ENCODE results near the gene CCDC40. TPM values are rescaled to one million over a fixed set of nuclear protein-coding genes. Genes with fewer than 3 reads are reported as not detected.

CCDC40 gene
- total RNA-seq, 1 experiment from 2014 or later, result 16.3 TPM

DNA sequence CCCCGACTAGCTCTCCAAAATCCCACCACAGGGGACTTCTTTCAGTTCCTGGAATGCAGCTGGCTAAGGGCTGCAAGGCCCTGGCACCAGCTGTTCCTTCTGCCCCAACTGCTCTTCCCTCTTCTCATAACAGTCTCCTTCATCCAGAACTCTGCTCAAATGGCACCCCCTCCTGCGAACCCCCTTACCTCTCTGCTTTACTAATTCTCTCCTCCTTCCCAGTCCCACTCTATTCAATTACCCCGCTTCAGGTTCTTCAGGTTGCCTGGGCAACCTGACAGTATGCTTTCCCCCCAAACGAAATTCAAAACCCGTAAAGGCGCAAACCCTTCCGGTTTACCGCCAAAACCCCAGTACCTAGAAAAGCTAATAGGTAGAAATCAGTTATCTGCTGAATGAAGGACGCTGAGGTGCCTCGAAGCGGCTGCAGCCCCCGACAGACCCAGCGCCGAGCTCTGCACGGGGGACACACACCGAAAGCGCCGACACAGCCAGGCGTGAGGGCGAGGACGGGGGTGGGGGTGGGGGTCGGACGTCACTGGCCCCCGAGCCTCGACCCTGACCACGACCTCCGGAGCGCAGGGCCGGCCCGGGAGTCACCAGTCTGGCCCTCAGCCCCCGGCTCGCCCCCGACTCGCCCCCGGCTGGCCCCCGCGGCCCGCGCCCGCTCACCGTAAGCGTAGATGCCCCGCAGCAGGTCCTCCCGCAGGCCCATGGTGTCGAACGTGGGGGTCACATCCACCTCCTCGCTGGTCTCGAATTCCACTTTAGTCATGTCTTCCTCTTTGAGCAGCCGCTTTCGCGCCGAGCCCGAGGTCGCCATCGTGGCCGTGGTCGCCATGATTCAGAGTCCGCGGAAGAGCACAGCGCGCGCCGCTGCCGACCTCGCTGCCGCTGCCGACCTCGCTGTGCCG, 109.9 kb downstream of the CCDC40 start:
- peak overlapping the region; percentile 68 for H3K27ac Mint-ChIP-seq
- ChIA-PET CTCF (interaction anchor here (0.6 to 5.6 kb wide), 8 partner anchors 20 to 215 kb away, joined by 3 to 35 read pairs (median 4); partner anchors contain the start of gene GAA), POLR2A (interaction anchor here (0.6 to 1.4 kb wide), 6 partner anchors 13 to 209 kb away, joined by 3 to 5 read pairs (median 4); partner anchors contain the start of gene GAA)
- H3K9me3 Mint-ChIP-seq, result no peaks in the 10 kb centered on the region
- DNase-seq (ENCODE audit: low spot score) (no peak), ATAC-seq (no peak)
- peaks cover 22% of the 10 kb centered on the region for H3K4me1 Mint-ChIP-seq
- peaks cover 30% of the 10 kb centered on the region for H3K36me3 Mint-ChIP-seq
- peak overlapping the region; percentile 77 for H3K4me3 Mint-ChIP-seq
- H3K27me3 Mint-ChIP-seq (ENCODE audit: low read depth), result no peaks in the 10 kb centered on the region
- TF ChIP-seq, protein P1, sequence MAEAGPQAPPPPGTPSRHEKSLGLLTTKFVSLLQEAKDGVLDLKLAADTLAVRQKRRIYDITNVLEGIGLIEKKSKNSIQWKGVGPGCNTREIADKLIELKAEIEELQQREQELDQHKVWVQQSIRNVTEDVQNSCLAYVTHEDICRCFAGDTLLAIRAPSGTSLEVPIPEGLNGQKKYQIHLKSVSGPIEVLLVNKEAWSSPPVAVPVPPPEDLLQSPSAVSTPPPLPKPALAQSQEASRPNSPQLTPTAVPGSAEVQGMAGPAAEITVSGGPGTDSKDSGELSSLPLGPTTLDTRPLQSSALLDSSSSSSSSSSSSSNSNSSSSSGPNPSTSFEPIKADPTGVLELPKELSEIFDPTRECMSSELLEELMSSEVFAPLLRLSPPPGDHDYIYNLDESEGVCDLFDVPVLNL (CRISPR knock-in tag; IDR thresholded peaks at IDR 0.05; ENCODE audit: borderline replicate concordance, low read depth), result no peak
- TF ChIP-seq MYBL2 (CRISPR knock-in tag; IDR thresholded peaks at IDR 0.05) (no peak), ATF1 (CRISPR knock-in tag; IDR thresholded peaks at IDR 0.05) (0 out of 2 replicates have a peak, but pooled peaks have one; percentile 22), RELA (CRISPR knock-in tag; IDR thresholded peaks at IDR 0.05; ENCODE audit: borderline replicate concordance) (peak; percentile 63; the same call in 1 of the 2 replicates), SP1 (CRISPR knock-in tag; conservative IDR thresholded peaks at IDR 0.05) (no peak), TP53 (CRISPR knock-in tag; IDR thresholded peaks at IDR 0.05) (no peak), JUN (CRISPR knock-in tag; IDR thresholded peaks at IDR 0.05) (0 out of 2 replicates have a peak, but pooled peaks have one; percentile 54), CBFB (CRISPR knock-in tag; IDR thresholded peaks at IDR 0.05; ENCODE audit: low read depth) (peak; percentile 35; the same call in 1 of the 2 replicates), KAT7 (CRISPR knock-in tag; IDR thresholded peaks at IDR 0.05; ENCODE audit: borderline replicate concordance) (0 out of 2 replicates have a peak, but pooled peaks have one; percentile 81), NR3C1 (CRISPR knock-in tag; conservative IDR thresholded peaks at IDR 0.05; ENCODE audit: low read depth) (0 out of 2 replicates have a peak, but pooled peaks have one; percentile 78), ZNF232 (CRISPR knock-in tag; IDR thresholded peaks at IDR 0.05) (no peak)
- TF ChIP-seq, protein P2, sequence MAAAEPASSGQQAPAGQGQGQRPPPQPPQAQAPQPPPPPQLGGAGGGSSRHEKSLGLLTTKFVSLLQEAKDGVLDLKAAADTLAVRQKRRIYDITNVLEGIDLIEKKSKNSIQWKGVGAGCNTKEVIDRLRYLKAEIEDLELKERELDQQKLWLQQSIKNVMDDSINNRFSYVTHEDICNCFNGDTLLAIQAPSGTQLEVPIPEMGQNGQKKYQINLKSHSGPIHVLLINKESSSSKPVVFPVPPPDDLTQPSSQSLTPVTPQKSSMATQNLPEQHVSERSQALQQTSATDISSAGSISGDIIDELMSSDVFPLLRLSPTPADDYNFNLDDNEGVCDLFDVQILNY (CRISPR knock-in tag; IDR thresholded peaks at IDR 0.05), result 0 out of 2 replicates have a peak, but pooled peaks have one; percentile 34
- TF ChIP-seq, protein P3, sequence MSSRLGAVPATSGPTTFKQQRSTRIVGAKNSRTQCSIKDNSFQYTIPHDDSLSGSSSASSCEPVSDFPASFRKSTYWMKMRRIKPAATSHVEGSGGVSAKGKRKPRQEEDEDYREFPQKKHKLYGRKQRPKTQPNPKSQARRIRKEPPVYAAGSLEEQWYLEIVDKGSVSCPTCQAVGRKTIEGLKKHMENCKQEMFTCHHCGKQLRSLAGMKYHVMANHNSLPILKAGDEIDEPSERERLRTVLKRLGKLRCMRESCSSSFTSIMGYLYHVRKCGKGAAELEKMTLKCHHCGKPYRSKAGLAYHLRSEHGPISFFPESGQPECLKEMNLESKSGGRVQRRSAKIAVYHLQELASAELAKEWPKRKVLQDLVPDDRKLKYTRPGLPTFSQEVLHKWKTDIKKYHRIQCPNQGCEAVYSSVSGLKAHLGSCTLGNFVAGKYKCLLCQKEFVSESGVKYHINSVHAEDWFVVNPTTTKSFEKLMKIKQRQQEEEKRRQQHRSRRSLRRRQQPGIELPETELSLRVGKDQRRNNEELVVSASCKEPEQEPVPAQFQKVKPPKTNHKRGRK (CRISPR knock-in tag; IDR thresholded peaks at IDR 0.05; ENCODE audit: borderline replicate concordance), result no peak
- TF ChIP-seq, protein P4, sequence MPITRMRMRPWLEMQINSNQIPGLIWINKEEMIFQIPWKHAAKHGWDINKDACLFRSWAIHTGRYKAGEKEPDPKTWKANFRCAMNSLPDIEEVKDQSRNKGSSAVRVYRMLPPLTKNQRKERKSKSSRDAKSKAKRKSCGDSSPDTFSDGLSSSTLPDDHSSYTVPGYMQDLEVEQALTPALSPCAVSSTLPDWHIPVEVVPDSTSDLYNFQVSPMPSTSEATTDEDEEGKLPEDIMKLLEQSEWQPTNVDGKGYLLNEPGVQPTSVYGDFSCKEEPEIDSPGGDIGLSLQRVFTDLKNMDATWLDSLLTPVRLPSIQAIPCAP (CRISPR knock-in tag; IDR thresholded peaks at IDR 0.05), result no peak
- TF ChIP-seq, protein P5, sequence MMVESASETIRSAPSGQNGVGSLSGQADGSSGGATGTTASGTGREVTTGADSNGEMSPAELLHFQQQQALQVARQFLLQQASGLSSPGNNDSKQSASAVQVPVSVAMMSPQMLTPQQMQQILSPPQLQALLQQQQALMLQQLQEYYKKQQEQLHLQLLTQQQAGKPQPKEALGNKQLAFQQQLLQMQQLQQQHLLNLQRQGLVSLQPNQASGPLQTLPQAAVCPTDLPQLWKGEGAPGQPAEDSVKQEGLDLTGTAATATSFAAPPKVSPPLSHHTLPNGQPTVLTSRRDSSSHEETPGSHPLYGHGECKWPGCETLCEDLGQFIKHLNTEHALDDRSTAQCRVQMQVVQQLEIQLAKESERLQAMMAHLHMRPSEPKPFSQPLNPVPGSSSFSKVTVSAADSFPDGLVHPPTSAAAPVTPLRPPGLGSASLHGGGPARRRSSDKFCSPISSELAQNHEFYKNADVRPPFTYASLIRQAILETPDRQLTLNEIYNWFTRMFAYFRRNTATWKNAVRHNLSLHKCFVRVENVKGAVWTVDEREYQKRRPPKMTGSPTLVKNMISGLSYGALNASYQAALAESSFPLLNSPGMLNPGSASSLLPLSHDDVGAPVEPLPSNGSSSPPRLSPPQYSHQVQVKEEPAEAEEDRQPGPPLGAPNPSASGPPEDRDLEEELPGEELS (CRISPR knock-in tag; IDR thresholded peaks at IDR 0.05), result 0 out of 2 replicates have a peak, but pooled peaks have one; percentile 13
- TF ChIP-seq, protein P6, sequence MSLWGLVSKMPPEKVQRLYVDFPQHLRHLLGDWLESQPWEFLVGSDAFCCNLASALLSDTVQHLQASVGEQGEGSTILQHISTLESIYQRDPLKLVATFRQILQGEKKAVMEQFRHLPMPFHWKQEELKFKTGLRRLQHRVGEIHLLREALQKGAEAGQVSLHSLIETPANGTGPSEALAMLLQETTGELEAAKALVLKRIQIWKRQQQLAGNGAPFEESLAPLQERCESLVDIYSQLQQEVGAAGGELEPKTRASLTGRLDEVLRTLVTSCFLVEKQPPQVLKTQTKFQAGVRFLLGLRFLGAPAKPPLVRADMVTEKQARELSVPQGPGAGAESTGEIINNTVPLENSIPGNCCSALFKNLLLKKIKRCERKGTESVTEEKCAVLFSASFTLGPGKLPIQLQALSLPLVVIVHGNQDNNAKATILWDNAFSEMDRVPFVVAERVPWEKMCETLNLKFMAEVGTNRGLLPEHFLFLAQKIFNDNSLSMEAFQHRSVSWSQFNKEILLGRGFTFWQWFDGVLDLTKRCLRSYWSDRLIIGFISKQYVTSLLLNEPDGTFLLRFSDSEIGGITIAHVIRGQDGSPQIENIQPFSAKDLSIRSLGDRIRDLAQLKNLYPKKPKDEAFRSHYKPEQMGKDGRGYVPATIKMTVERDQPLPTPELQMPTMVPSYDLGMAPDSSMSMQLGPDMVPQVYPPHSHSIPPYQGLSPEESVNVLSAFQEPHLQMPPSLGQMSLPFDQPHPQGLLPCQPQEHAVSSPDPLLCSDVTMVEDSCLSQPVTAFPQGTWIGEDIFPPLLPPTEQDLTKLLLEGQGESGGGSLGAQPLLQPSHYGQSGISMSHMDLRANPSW (CRISPR knock-in tag; conservative IDR thresholded peaks at IDR 0.05; ENCODE audit: low read depth), result 0 out of 2 replicates have a peak, but pooled peaks have one; percentile 30
- TF ChIP-seq, protein P7, sequence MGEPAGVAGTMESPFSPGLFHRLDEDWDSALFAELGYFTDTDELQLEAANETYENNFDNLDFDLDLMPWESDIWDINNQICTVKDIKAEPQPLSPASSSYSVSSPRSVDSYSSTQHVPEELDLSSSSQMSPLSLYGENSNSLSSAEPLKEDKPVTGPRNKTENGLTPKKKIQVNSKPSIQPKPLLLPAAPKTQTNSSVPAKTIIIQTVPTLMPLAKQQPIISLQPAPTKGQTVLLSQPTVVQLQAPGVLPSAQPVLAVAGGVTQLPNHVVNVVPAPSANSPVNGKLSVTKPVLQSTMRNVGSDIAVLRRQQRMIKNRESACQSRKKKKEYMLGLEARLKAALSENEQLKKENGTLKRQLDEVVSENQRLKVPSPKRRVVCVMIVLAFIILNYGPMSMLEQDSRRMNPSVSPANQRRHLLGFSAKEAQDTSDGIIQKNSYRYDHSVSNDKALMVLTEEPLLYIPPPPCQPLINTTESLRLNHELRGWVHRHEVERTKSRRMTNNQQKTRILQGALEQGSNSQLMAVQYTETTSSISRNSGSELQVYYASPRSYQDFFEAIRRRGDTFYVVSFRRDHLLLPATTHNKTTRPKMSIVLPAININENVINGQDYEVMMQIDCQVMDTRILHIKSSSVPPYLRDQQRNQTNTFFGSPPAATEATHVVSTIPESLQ (CRISPR knock-in tag; IDR thresholded peaks at IDR 0.05), result no peak
- TF ChIP-seq, protein P8, sequence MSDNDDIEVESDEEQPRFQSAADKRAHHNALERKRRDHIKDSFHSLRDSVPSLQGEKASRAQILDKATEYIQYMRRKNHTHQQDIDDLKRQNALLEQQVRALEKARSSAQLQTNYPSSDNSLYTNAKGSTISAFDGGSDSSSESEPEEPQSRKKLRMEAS (CRISPR knock-in tag; IDR thresholded peaks at IDR 0.05), result no peak
- TF ChIP-seq, protein P9, sequence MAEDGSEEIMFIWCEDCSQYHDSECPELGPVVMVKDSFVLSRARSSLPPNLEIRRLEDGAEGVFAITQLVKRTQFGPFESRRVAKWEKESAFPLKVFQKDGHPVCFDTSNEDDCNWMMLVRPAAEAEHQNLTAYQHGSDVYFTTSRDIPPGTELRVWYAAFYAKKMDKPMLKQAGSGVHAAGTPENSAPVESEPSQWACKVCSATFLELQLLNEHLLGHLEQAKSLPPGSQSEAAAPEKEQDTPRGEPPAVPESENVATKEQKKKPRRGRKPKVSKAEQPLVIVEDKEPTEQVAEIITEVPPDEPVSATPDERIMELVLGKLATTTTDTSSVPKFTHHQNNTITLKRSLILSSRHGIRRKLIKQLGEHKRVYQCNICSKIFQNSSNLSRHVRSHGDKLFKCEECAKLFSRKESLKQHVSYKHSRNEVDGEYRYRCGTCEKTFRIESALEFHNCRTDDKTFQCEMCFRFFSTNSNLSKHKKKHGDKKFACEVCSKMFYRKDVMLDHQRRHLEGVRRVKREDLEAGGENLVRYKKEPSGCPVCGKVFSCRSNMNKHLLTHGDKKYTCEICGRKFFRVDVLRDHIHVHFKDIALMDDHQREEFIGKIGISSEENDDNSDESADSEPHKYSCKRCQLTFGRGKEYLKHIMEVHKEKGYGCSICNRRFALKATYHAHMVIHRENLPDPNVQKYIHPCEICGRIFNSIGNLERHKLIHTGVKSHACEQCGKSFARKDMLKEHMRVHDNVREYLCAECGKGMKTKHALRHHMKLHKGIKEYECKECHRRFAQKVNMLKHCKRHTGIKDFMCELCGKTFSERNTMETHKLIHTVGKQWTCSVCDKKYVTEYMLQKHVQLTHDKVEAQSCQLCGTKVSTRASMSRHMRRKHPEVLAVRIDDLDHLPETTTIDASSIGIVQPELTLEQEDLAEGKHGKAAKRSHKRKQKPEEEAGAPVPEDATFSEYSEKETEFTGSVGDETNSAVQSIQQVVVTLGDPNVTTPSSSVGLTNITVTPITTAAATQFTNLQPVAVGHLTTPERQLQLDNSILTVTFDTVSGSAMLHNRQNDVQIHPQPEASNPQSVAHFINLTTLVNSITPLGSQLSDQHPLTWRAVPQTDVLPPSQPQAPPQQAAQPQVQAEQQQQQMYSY (CRISPR knock-in tag; IDR thresholded peaks at IDR 0.05), result no peak

Data from WTC11 (cell line).